Astrocyte of the spinal cord (primary cell): ENCODE data around the gene MAML3.

ENCODE experiments used
- DNase-seq: peaks from one replicate; pipeline ENCODE4 v3.0.0; 2011; ENCODE audit warnings: low read depth, low spot score
- H3K4me3 ChIP-seq: 2 replicates; pipeline ENCODE4 v1.5.1; 2011; ENCODE audit warnings: low read depth, mild to moderate bottlenecking, low read length, moderate library complexity
- in situ Hi-C: cut with HindIII; loops from 2 replicates; pipeline ENCODE4 v1.10.0; 2017; ENCODE audit warnings: low sequenced_read_pairs
- TF ChIP-seq, protein P1 (sequence below): IDR thresholded peaks from 2 replicates; pipeline ENCODE4 v1.5.1; 2012; ENCODE audit warnings: low read depth, mild to moderate bottlenecking, low read length, inconsistent platforms

The MAML3 gene

GRCh38 chr4:139887376-139887802 lies 266.6 kb downstream of the MAML3 start:
- DNase-seq = no peak
- TF ChIP-seq, protein P1, sequence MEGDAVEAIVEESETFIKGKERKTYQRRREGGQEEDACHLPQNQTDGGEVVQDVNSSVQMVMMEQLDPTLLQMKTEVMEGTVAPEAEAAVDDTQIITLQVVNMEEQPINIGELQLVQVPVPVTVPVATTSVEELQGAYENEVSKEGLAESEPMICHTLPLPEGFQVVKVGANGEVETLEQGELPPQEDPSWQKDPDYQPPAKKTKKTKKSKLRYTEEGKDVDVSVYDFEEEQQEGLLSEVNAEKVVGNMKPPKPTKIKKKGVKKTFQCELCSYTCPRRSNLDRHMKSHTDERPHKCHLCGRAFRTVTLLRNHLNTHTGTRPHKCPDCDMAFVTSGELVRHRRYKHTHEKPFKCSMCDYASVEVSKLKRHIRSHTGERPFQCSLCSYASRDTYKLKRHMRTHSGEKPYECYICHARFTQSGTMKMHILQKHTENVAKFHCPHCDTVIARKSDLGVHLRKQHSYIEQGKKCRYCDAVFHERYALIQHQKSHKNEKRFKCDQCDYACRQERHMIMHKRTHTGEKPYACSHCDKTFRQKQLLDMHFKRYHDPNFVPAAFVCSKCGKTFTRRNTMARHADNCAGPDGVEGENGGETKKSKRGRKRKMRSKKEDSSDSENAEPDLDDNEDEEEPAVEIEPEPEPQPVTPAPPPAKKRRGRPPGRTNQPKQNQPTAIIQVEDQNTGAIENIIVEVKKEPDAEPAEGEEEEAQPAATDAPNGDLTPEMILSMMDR = no peak
- H3K4me3 ChIP-seq = no peak overlapping the region
- in situ Hi-C loops = no loop called here

- TF ChIP-seq, protein P1 = no peak
- in situ Hi-C loops = no loop called here
- H3K4me3 ChIP-seq = no peak overlapping the region
- no peak for DNase-seq
Observed at GRCh38 chr4:139886798-139887197, 267.2 kb downstream of the MAML3 start.

DNA sequence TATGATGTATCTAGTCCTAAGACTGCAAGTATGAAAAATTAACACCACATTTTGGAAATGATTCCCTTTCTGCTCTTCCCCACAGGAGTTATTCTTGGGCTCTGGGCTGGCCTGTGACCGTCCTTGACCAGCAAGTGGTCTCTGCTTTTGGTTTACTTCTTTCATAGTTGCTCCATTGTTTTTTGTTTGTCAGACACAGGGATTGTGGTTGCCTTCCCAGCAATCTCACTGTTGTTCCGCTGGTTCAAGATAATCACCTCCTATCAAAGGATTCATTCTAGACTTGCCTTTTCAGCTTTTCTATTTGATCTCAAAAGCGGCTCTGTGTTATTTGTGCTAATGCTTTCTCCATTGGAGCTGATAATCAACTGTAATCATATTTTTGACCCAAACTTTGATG lies 269.5 kb downstream of the MAML3 start:
- in situ Hi-C loops = no loop called here
- TF ChIP-seq, protein P1 = no peak
- no peak overlapping the region for H3K4me3 ChIP-seq
- no peak for DNase-seq

DNA sequence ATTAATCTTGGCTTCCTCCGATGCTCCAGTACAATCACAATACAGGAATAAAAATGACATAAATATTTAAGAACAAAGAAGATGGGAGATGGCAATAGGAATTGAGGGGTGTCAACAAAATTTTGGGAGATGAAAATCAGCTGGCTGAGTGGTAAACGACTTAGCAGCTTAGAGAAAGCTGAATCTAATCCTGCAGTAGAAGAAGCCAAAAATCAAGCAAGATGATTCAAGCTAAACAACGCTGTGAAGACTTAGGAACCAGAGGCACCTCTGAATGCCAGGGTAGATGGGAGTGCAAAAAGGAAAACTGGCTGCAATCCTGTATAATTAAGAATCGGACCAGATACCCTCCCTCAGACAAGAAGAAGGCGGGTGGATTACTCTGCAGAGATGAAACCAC lies 273.1 kb downstream of the MAML3 start:
- no peak for DNase-seq
- in situ Hi-C loops = no loop called here
- no peak overlapping the region for H3K4me3 ChIP-seq
- TF ChIP-seq, protein P1 = no peak

DNA sequence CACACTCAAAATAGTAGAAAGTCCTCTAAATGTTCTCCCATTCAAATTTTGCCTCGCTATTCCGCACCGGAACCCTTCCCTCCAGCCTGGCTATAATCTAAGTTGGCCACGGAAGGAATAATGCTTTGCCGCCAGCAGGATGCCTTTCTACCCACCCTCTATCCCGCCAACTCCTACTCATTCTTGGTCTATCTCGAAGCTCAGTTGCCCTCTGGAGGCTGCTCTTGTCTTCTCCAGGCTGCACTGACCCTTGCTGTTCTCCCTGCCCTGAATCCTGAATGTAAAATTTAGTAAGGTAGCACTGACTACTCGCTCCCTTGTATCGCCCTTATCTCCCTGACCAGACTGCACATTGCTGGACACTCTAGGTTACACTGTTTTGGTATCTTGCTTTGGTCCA lies 275.9 kb downstream of the MAML3 start:
- no peak for DNase-seq
- in situ Hi-C loops = no loop called here
- no peak overlapping the region for H3K4me3 ChIP-seq
- TF ChIP-seq, protein P1 = no peak

GRCh38 chr4:139876337-139876941 lies 277.5 kb downstream of the MAML3 start:
- in situ Hi-C loops = no loop called here
- TF ChIP-seq, protein P1 = no peak
- H3K4me3 ChIP-seq = no peak overlapping the region
- DNase-seq = no peak
